Muscle of arm (tissue), 12 donors: ENCODE results near the gene PRKAG2. TPM values are rescaled to one million over a fixed set of nuclear protein-coding genes. Genes with fewer than 3 reads are reported as not detected.

Experiments used
- DNase-seq: peaks from one replicate; pipeline ENCODE4 v3.0.0-alpha.2; 2013
- polyA plus RNA-seq, 12 donors: library from polyadenylated mRNA; unstranded; fragments of 120-200 nt; gene quantifications; one replicate each; pipeline ENCODE4 v1.2.1, GENCODE V29; 2013; ENCODE audit not compliant: insufficient read length in 12 of 12

The PRKAG2 gene
- polyA plus RNA-seq, 12 donors, result 9.8 to 21.3 (median 14.0) TPM; not detected in 1

DNA sequence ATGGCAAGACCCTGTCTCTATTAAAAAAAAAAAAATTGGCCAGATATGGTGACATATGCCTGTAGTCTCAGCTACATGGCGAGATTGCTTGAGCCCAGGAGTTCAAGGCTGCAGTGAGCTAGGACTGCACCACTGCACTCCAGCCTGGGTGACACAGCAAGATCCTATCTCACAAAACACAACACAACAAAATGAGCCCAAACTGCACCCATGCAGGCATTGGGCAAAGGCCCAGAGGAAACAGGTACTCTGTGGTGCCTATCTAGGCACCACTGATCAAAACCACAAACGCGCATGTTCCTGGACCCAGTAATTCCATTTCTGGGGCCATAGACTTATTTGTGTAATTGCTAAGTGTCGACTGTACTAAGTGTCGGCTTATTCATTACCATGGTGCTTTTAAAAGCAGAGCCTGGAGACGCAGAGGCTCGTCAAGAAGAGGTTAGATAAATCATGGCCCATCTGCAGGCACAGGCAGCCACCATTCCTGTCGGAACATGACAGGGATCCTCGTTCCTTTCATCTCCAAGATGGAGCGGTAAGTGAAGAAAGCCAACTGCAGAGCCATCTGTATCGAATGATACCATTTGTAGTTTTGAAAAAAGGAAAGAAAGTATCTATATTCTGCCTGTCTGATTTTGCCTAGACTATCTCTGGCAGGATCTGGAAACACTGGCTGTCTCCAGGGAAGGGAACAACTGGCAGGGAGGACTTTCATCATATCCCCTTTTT lies 196.9 kb downstream of the PRKAG2 start:
- no peak for DNase-seq

DNA sequence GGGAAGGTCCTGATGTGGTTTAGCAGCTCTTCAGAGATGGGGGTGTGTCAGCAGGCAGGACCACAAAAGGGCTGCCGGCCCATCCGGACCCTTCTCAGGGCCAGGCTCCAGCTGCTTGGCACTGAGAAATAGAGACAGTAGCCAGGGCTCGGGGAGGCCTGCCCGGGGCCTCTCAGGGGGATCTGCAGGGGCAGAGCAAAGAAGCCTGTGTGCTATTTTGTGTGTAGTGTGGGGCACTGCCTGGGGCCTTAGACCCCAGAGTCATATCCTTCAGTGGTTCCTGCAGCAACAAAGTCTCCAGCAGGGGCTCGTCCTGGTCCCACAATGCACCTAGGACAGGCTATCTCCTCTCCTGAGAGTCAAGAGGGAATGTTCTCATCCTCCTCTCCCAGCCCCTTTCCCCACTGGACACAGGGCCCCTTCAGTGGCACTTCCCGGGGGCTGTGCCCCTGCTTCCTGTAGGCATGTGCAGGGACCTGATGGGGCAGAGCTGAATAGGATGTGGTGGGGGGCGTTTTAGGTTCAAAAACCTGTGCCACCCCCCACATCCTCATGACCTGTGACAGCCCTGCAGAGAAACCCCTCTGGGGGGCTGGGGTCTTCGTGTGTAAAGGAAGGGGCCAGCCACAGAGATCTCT lies 197.7 kb downstream of the PRKAG2 start:
- no peak for DNase-seq

DNA sequence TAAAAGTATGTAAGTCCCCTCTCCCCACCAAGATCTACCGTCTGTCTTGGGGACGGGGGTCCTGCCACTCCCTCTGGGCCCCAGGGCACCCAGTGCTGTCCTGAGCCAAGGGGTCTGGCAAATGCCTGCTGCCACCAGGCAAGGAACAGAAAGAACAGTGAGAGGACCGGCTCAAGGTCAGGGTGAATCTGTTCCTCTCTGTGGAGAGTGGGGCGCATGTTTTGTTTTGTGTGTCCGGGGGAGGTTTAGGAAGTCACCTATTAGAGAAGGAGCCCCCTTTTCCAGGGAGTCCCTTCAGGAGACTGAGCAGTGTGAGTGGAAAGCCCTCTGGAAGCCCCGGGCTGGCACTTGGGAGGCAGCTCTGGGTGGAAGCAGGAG lies 198.7 kb downstream of the PRKAG2 start:
- DNase-seq, result no peak

DNA sequence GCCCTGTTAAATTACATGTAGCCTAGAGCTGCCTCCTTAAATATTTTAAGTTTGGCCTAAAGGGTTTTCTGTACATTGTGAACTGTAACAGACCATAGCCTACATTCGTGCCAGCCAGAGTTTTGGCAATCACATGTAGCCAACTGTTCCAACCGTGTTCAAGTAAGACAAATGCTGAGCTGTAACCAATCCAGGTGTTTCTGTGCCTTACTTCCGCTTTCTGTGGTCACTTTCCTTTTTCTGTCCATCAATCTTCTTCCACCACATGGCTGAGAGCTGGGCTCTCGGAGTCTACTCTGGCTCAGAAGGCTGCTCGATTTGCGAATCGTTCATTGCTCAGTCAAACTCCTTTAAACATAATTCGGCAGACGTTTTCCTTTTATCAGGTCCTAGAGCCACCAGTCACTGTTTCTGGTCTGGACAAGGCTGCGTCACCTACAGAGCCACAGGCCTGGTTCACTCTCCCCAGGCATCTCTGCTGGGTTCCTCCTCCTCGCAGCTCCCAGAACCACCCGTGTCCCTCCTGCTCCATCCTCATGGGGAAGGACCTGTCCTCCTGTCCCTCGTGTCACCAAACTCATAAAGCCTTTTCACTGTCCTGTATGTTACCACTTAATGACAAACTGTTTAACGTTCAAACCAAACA lies 199.2 kb downstream of the PRKAG2 start:
- DNase-seq, result no peak

DNA sequence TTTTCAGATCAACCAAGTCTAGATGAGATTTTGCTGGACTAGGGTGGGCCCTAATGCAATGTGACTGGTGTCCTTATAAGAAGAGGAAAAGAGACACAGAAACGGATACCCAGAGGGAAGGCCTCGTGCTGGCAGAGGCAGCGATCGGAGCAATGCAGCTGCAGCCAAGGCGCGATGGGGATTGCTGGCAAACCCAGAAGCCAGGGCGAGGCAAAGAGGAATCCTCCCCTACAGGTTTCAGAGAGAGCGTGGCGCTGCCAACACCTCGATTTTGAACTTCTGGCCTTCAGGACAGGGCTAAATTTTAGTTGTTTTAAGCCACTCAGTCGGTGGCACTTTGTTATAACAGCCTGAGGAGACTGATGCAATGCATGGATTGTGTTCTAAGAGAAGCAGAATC lies 200.2 kb downstream of the PRKAG2 start:
- DNase-seq, result no peak

DNA sequence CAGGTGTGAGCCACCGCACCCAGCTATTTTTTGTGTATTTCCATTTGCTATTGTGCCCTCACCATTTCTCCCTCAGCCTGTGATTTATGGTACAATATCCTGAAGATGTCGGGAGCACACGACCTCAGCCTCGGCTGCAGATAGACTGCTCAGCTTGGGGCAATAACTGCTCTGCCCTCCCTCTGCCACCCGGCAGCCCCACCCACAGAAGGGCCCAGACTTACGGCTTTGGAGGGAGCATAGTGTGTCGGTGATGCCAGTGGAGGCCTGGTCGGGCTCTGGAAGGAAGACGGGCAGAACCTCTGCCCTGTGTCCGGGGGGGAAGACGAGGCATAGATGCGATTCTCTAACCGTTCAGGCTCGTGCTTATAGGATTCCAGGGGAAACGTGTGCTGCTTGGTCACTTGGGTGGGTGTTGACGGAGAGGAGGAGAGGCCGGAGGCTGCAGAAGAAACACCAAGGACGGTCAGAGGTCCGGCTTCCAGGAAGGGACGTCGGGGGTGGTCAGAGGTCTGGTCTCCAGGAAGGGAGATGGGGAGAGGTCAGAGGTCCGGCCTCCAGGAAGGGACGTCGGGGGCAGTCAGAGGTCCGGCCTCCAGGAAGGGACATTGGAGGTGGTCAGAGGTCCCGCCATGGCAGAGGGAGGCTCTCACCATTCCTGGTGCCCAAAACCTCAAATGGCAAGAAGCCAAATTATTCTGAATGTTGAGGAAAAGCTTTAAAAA lies 201.6 kb downstream of the PRKAG2 start:
- no peak for DNase-seq

DNA sequence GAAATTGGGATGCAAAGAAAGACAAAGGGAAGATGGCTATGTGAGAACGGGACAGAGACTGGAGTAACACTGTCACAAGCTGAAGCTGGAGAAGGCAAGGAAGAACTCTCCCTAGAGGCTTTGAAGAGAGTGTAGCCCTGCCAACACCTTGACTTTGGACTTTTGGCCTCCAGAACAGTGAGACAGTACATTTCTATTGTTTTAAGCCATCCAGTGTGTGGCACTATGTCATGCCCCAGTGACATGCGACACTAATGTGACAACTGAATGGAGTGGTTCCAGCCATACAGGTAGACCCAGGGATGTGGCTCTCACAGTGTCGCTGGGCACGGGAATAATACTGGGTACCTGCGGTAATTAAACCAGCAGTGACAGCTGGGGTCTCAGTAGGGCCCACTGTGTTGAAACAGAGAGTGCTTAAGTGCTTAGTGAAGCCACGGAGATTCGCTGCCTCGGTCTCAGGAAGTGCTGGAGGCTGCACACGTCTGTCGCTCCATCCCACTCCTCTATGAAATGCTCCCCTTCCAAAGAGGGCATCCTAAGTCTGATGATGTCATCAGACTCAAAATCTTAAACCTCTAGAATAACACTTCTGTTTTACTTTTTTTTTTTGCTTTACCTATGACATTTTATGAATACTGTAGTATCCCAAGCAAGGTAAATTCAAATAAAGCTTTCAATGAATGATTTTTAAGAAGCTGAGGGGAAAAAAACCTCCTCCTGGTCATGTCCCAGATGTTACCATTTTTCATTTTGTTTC lies 202.6 kb downstream of the PRKAG2 start:
- no peak for DNase-seq

DNA sequence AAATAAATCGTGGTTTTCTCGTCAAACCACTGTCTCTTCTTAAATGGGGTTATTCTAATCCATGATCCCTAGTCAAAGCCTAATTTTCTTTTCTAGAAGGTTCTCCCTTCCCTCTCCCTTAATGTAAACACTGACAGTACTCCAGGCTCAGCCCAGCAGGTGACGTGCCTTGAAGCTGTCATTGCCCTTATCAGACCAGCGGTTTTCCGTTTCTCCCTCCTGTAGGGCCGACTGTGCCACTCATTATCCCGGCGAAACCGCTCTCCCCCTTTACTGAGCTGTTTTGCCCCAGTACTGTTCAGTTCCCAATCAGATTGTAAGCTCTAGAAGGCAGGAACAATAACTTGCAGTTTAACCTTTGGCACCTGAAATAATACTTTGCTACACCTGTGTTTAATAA lies 203.7 kb downstream of the PRKAG2 start:
- no peak for DNase-seq

DNA sequence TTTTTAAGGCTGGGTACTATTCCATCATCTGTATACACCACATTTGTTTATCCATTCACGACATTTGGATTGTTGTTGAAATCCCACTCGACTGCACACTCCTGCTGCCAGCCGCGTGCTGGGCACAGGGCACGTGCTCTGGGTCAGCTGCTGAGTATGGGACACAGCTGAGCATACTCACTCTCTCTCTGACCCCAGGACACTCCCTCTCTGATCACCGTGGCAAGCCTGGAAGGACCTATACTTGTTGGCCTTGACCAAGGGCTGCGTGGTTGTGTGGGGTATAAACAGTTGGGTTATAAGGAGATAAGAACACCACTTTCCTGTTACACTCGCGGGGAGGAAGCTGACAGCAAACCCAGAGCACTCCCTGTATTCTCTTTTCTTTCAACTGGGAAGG lies 204.2 kb downstream of the PRKAG2 start:
- no peak for DNase-seq

DNA sequence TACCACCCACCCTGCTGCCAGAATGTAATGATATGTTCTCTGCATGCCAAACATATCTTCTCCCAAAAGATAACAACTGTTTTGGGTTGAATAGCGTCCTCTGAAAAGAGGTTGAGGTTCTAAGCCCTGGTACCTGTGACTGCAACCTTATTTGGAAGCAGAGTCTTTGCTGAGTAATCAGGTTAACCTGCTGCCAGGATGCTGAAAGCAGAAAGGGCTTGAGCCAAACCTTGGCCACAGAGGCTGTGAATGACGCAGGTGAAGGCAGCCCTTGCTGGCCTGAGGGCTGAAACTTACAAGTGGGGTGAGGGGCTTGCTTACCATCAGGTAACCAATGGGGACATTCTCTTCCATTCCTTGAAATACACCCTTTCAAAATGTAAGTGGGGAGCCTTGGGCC lies 205.4 kb downstream of the PRKAG2 start:
- no peak for DNase-seq

DNA sequence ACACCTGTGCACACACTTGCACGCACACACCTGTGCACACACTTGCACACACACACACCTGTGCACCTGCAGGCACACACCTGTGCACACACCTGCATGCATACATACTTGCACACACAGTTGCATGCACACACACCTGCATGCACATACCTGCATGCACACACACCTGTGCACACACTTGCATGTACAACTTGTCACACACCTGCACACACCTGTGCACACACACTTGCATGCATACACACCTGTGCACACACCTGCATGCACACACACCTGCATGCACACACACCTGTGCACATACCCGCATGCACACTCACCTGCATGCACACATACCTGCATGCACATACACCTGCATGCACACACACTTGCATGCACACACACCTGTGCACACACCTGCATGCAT lies 207.2 kb downstream of the PRKAG2 start:
- DNase-seq, result no peak

DNA sequence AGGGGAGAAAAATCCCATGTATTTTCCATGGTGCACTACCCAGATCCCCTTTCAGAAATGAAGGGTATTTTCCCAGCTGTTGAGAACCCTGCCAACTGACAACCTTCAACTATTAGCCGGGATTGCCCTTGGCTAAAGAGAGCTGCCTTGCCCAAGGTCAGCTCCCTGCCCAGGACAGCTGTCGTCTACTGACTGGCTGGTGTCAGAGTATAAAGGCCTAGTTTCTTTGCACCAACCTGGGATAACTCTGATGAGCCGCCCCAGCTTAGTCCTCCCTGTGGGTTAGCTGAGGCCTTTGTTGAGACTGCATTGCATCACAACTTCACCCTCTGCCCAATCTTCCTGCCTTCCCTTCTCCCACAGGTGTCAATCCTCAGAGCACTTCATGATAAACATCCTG lies 210.0 kb downstream of the PRKAG2 start:
- no peak for DNase-seq

DNA sequence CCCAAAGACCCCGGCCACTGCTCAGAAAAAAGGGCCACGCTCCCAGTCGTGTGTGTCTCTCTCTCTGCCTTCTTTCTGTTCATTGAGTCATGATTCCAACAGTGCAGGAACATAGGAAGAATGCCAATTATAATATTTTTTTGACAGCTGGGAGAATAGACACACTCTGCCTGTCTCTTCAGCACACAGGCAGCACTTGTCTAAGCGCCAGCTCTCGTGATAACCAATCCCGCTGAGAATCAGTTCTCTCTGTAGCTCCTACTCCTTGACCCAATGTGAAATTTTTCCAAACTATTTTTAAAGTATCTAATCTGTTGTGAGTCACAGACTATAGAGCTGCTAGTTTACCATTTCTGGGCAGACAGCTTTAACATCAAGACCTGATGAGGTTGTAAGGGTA lies 211.5 kb downstream of the PRKAG2 start:
- DNase-seq, result no peak

DNA sequence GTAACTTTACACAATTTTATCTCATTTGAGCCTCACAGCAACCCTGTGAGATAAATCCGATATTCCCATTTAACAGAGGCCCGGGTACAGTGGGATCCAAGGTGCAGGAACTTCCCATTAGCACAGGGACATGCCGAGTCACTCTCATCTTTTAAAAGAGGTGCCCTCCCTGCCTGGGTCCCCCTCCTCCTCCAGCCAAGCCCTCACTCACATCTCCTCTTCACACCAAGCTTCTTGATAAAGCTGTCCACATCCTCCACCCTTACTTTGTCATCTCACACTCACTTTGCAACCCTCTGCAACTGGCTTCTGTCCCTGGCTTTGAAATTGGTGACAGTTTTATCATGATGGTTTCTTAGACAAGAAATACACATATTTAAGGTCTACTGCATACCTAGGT lies 212.6 kb downstream of the PRKAG2 start:
- DNase-seq, result no peak

DNA sequence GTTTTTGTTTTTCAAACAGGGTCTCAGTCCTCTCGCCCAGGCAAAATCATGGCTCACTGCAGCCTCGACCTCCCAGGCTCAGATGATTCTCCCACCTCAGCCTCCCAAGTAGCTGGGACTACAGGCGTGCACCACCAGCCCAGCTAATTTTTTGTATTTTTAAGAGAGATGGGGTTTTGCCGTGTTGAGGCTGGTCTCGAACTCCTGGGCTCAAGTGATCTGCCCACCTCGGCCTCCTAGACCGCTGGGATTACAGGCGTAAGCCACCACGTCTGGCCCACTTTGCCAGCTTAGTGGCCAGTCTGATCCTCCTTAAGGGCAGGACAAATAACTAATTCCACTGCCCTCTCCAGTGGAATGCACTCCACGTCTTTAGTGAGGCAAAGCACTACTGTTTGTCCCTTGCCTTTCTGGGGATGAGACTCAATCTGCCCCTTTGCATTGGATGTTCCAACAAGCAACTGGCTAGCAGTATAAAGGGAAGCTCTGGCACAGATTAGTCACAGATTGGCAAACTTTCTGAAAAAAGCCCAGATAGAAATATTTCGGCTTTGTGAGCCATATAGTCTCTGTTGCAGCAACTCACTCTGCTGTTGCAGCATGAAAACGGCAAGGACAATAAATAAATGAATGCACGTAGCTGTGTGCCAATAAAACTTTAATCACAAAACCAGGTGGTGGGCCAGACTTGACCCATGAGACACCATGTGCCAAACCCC lies 213.4 kb downstream of the PRKAG2 start:
- DNase-seq, result no peak

DNA sequence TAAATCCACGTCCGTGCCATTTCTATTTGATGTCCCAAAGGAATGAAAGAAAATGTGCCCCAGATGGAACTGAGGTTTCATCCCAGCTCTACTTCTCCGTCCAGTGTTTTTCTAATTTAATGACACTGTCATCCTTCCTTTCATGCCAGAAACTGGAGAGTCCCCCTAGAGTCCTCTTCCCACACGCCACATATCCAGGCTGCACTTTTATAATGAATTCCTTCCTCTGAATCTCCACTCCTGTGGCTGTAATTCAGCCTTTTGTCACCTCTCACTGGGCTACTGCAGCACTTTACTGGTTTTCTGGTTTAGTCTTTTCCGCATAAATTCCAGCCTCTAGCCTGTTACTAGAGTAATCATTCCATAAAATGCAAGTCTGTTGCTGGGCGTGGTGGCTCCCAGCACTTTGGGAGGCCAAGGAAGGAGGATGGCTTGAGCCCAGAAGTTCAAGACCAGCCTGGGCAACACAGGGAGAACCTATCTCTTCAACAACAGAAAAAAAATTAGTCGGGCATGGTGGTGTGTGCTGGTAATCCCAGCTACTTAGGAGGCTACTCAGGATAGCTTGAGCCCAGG lies 214.6 kb downstream of the PRKAG2 start:
- no peak for DNase-seq

DNA sequence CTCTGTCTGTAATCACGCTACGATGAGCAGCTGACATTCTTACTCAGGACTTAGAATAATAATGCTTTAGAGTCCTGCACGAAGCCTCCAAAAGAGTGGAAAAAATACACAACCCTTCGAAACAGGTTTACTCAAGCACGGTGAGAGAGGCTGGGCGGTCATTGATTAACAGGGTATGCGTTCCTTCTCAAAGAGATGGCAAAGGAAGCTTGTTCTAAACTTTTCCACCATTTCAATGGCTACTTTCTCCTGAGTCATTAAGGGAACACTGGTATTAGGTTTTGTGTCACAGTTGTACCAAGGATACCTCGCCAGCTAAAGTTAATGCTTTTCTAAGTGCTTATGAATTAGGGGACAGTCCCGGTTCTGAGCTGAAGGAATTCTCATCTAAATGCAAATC lies 215.3 kb downstream of the PRKAG2 start:
- DNase-seq, result no peak

DNA sequence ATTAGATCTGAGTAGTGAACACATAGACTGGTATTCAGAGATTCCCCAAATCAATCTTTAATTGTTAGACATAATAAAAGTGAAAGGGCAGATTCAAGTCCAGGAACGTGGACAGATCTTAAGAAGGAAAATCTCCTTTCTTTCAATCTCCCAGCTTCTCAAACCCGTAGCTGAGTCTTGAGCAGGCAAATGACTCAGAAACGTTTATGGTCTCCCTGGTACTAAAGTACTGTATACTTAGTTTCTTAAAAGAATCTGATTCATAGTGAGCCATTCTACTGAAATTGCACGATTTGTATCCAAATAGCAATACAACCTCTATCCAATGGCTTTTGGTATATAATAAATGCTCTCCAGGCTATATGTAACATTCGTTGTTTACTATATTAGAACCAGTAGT lies 216.8 kb downstream of the PRKAG2 start:
- DNase-seq, result no peak

DNA sequence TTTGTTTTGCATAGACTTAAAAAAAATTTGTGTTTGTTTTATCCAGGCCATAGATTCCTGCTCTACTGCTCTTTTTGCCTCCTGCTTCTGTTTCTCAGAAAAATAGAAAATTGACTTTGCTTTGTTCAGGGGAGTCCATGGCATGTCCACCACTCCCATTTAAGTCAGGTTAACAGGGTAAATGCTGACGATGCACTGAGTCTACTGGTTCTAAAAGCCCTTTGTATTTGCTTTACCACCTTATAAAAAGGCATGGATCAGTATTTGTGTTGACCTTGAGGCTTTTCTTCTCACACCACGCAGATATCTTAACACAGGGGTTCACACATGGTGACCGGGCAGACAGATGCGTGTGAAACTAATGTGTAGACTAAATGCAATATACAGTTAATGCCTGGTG lies 217.7 kb downstream of the PRKAG2 start:
- DNase-seq, result no peak

DNA sequence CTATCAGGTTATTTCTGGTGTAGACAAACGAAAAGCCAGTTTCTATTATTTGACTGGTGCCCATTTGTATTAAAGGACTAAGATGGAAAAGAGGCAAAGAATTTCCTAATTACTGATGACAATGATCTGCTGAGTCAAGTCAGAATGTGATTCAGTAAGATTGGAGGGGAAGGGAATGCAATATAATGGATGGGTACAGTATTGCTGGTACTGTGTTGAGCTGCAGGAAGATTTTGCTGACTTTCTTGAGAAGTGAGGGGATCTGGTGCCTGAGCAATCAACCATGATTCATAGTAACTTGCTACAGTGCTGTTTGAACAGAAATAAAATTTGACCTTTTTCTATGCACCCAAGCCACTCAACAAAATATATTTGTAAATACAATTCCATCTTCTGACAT lies 218.1 kb downstream of the PRKAG2 start:
- DNase-seq, result no peak

DNA sequence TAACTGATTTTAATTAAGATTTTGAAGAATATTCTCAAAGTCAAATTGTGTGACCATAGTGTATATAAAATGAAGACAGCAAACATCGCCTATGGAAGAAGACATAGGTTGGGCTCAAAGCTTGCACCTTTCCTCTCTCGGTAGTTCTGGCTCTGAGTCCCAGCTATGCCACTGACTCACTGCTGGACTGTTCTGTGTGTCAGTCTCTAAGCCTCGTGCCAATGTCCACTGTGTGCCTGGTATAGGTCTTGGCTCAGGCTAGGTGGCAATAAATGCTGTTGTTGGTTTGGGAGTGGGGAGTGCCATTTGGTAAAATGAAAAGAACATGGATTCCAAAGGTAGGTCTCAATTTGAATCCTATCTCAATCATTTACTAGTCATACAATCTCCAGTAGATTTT lies 219.7 kb downstream of the PRKAG2 start:
- no peak for DNase-seq
